ENCODE measurements around the gene PHACTR4. TPM values are rescaled to one million over a fixed set of nuclear protein-coding genes. Genes with fewer than 3 reads are reported as not detected.

PHACTR4 gene
- total and polyA plus RNA-seq, 2 of the 13 experiments (the other 11 are each of a cell fraction or from before 2014, with no cell fraction given), result 13.9 to 17.1 TPM

GRCh38 chr1:28482702-28483101, 113.2 kb downstream of the PHACTR4 start:
- Histone ChIP-seq H2AFZ (ENCODE audit: low read length) (no peak overlapping the region), H3K4me2 (ENCODE audit: low read depth, low read length) (no peak overlapping the region), H3K27ac (ENCODE audit: extremely low read length, insufficient read depth, low read length) (peak overlapping the region; percentile 30), H4K20me1 (ENCODE audit: insufficient read depth, low read length) (no peaks in the 10 kb centered on the region), H3K36me3 (replicated peaks in 1 of 2; ENCODE audit: control insufficient read depth in 1 of 2, insufficient read depth in 2 of 2, low read length in 2 of 2) (peaks cover 11 to 56% of the 10 kb centered on the region in 2 experiments), H3K27me3 (ENCODE audit: control insufficient read depth in 1 of 2, insufficient read depth in 2 of 2, low read length in 2 of 2) (no peaks in the 10 kb centered on the region), H3K4me1 (ENCODE audit: insufficient read depth, low read length) (no peaks in the 10 kb centered on the region), H3K79me2 (ENCODE audit: insufficient read depth, low read length) (no peaks in the 10 kb centered on the region), H3K9ac (ENCODE audit: insufficient read depth, low read depth, low read length) (no peak overlapping the region), H3K4me3 (replicated peaks in 1 of 3; ENCODE audit: insufficient read depth in 1 of 3, low read depth in 2 of 3, low read length in 3 of 3) (no peak overlapping the region), H3K9me3 (ENCODE audit: low read length) (no peaks in the 10 kb centered on the region)
- in situ Hi-C loops (cut with HindIII; ENCODE audit: extremely low pct_ligation_motif_present, low pct_unique_long_range_greater_than_20kb), result no loop called here
- intact Hi-C loops (cut with micrococcal nuclease; ENCODE audit: unreplicated experiment), result no loop called here
- ChIA-PET CTCF (ENCODE audit: low intra/inter-chr PET ratio, low total read pairs) (no interaction called here), POLR2A (no interaction called here)
- ATAC-seq, result peak; percentile 49; the same call in 2 of the 3 replicates
- no peak for TF ChIP-seq ZNF180 (CRISPR knock-in tag; IDR thresholded peaks at IDR 0.05; ENCODE audit: borderline replicate concordance, low read depth)
- no peak for TF ChIP-seq ZNF709 (CRISPR knock-in tag; IDR thresholded peaks at IDR 0.05)
- no peak for TF ChIP-seq ARNT2 (CRISPR knock-in tag; IDR thresholded peaks at IDR 0.05; ENCODE audit: low read depth)
- TF ChIP-seq EZH2 (conservative IDR thresholded peaks at IDR 0.05; ENCODE audit: low read depth, low read length), result no peak
- TF ChIP-seq RBM22 (optimal IDR thresholded peaks at IDR 0.05; ENCODE audit: low read length), result no peak
- no peak for TF ChIP-seq RNF2 (conservative IDR thresholded peaks at IDR 0.05; ENCODE audit: low read depth)
- TF ChIP-seq ZNF563 (CRISPR knock-in tag; IDR thresholded peaks at IDR 0.05), result no peak
- no peak for TF ChIP-seq CHCHD3 (CRISPR knock-in tag; IDR thresholded peaks at IDR 0.05)
- TF ChIP-seq KDM5A (IDR thresholded peaks at IDR 0.05; ENCODE audit: borderline replicate concordance, low read length), result no peak
- no peak for TF ChIP-seq ZNF7 (CRISPR knock-in tag; IDR thresholded peaks at IDR 0.05)
- no peak for TF ChIP-seq ZEB1 (IDR thresholded peaks at IDR 0.05; ENCODE audit: insufficient replicate concordance, low read depth)
- TF ChIP-seq FOSL1 (CRISPR knock-in tag; IDR thresholded peaks at IDR 0.05; ENCODE audit: borderline replicate concordance), result no peak
- no peak for TF ChIP-seq PRDM4 (CRISPR knock-in tag; IDR thresholded peaks at IDR 0.05; ENCODE audit: borderline replicate concordance)
- no peak for TF ChIP-seq PHF20 (CRISPR knock-in tag; IDR thresholded peaks at IDR 0.05)
- no peak for TF ChIP-seq ZNF639 (CRISPR knock-in tag; conservative IDR thresholded peaks at IDR 0.05)
- TF ChIP-seq STAT5B (CRISPR knock-in tag; IDR thresholded peaks at IDR 0.05), result no peak
- no peak for TF ChIP-seq AHDC1 (CRISPR knock-in tag; IDR thresholded peaks at IDR 0.05; ENCODE audit: borderline replicate concordance)
- TF ChIP-seq ZNF205 (CRISPR knock-in tag; IDR thresholded peaks at IDR 0.05), result no peak
- FAIRE-seq, result no peak
- no peak for DNase-seq (ENCODE audit: low spot score)
- BruUV-seq (replicated peaks), result no TSS peak
- 98% methylated on average over 2 of the region's 2 CpGs for WGBS (ENCODE audit: low lambda C conversion rate)
